Right ventricle myocardium superior (tissue), 1 donor: ENCODE results near the gene TMEM51. TPM values are rescaled to one million over a fixed set of nuclear protein-coding genes. Genes with fewer than 3 reads are reported as not detected.

Experiments used
- ATAC-seq: fragments of 200-7000 bp; cut with Tn5 transposase; one replicate; pipeline ENCODE4 v1.9.1; 2020; ENCODE audit warnings: mild to moderate bottlenecking; ENCODE audit not compliant: poor library complexity
- DNase-seq: peaks from one replicate; pipeline ENCODE4 v3.0.0-alpha.2; 2020
- intact Hi-C: fragments of 100-400 bp; cut with DNase I; formaldehyde crosslinking; loops from one replicate; pipeline ENCODE4 v1.11.2; 2022
- total RNA-seq: library from RNA; stranded (reverse); fragmentation: NEBNext Ultra II Directional; extraction: Animal tissue kit (Norgen Biotek cat#: 25700); gene quantifications from one replicate; pipeline ENCODE4 v1.2.1, GENCODE V29; 2021
- donor health status: DM: no; HTN: yes; CAD: no; lungs with severe emphysema.

The TMEM51 gene
- total RNA-seq, 1 donor from 2014 or later, result 3.4 TPM

DNA sequence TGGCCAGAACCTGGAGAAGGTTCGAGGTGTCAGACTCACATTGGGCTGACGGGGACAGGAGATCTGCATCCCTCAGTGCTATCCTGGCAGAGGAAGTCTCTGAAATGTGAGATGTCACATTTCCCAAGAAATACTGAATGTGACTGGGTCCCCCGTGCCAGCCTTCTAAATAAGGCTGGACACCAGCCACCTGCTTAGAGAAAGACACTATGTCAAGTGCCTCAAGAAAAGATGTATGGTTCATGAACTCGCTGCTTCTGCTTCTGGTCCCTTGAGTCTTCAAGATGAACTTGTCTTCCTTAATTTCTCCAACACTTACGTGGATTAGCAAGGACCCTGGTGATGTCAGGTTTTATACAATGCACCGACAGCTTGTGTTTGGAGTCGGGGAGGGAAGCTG lies 51.4 kb downstream of the TMEM51 start:
- ATAC-seq, result no peak
- intact Hi-C loops, result no loop called here

DNA sequence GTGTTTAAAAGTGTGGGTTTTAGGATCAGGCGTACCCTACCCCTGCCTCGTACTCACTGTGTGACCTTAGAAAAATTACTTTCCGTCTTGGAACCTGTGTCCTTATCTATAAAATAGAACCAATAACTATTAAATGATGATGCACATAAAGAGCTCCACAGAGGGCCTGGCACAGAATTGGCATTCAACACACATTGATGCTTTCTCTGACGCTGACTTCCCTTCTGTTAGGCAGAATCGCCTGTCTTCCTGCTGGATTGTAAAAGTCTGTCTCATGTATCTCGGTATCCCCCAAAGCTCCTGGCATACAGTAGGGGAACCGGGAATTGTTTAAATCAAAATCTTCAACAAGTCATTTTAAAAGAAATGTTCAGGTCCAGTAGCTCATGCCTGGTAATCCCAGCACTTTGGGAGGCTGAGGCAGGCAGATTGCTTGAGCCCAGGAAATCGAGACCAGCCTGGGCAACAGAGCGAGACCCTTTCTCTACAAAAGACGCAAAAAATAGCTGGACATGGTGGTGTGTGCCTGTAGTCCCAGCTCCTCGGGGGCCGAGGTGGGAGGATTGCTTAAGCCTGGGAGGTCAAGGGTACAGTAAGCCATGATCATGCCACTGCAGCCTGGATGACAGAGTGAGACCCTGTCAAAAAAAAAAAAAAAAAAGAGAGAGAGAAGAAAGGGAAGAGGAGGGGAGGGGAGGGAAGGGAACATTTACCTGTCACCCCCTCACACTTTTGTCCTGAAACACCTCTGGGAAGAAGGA lies 52.2 kb downstream of the TMEM51 start:
- intact Hi-C loops, result no loop called here
- no peak for ATAC-seq
- DNase-seq, result no peak

More for the DNA sequence above, 51.4 kb downstream of the TMEM51 start:
- DNase-seq, result no peak

DNA sequence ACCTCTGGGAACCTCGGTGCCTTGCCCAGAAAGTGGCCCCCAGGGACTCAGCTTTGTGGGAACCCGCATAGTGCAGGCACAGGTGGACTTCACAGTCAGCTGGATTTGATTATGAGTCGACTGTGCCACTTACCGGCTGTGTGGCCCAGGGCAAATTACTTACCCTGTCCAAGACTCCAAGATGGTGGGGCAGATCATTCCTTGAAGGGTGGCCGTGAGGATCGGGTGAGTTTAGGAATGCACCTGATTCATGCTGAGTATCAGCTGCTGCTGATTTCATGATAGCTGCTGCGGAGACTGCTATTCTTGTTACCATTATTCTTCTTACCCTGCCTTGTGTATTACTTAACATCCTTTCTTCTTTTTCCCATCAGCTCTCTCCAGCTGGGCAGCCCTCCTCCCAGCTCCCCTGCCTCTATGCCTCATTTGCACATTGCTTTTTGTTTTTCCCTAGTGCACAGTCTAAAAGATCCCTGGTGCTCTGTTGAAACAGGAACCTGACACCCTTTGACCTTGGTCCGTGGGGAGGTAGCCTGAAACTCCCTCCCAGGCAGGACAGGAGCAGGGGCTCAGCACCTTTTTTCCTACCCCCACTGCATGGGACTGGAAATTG lies 53.0 kb downstream of the TMEM51 start:
- intact Hi-C loops, result no loop called here
- no peak for DNase-seq
- ATAC-seq, result no peak

DNA sequence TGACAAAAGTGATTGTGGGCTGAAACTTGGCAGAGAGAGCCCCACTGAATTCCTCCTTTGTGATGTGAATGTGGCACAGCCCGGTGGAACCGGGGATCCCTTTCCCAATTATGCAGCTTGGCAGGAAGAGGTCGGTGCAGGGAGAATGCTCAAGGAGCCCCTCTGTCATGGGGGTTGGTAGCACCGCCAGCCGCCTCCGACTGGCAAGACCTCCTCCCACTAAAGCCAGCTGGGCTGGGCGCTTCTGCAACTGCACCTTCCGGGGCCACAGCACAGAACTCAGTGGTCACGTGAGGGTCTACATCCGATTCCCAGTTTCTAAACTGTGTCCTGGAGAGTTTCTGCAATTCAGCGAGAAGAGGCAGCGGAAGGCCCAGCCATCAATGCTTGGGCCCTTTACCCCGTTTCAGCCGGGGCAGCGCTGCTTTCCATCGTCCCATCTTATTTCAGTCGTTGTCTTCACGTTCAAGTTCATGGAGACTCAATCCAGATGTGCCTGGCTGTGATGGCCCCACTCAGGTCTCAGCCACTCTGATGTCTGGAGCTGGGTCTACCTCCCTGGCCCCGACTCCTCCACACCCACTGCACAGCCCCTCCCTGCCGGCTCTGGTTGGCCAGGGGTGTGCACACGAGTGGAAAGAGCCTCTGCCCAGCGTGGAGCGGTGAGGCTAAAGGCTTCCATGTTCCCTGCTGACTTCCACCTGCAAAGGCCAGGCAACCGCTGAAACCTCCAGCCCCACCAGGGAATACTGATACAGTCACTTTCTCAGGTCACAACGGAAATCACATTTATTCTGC lies 53.7 kb downstream of the TMEM51 start:
- intact Hi-C loops, result no loop called here
- ATAC-seq, result no peak
- DNase-seq, result no peak

GRCh38 chr1:15207829-15208429 lies 54.4 kb downstream of the TMEM51 start:
- intact Hi-C loops, result no loop called here

DNA sequence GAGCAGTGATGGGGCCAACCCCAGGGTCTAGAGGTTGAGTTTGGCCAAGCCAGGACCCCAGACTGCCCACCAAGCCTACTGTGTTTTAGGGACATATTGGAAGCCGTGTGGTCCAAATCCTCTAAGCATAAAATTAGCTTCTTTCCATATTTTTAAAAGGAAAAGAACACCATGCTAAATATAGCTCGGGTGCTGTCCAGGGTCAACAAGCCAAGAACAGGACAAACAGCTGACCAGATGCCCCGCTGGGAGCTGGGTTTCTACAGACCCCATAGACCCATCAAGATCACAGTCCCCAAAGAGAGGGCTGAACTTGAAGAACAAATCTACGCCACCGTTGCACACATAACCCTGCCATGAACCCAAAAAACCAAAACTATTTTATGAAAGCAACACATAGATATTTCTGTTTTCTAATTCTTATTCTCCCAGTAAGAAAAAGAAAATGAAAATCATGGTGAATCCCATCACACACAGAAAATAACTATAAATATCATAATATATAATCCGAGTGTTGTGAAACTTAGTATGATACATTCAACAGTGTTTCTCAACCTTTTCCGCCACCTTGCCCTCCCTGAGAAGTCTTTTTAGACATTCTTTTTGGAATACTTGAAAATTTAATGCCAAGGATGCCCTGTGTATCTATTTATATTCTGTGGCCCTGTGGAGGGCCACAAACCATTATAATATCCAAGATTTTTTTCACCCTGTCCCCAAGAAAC lies 57.3 kb downstream of the TMEM51 start:
- intact Hi-C loops, result no loop called here

More at GRCh38 chr1:15207829-15208429, 54.4 kb downstream of the TMEM51 start:
- ATAC-seq (no peak), DNase-seq (no peak)

GRCh38 chr1:15211424-15211823 lies 57.9 kb downstream of the TMEM51 start:
- no peak for DNase-seq
- intact Hi-C loops, result no loop called here
- no peak for ATAC-seq

More for the DNA sequence above, 57.3 kb downstream of the TMEM51 start:
- ATAC-seq (peak; percentile 36), DNase-seq (no peak)

DNA sequence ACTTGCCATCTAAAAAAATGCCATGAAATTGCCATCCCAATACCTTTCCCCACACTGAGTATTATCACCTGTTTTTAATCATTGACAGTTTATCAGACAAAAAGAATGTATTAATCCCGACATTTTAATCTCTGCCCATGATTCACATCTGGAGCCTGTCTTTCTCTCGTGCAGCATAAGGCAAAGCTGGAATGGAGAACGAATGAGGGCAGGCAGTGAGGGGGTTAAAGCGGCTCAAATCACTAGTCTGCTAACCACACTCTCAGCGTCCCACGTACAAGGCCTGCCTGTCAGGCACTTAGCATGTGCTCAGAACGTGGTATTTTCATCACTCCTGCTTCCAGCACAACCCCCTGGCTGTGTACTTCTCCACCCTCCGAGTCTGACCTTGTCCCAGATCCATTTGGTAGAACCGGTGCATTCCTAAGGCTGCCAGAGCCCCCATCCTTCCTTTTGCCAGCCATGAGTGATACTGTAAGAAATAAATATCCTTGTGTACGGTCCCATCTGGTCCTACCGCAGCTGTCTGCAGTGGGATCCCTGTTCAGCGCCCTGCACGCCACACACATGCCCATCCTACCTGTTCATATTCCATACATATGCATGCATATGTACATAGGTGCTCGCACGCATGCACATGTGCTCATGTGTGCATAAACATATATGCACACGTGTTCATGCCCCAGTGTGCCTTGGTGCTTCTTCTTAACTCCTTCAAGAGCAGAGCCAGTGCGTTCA lies 58.8 kb downstream of the TMEM51 start:
- intact Hi-C loops, result no loop called here
- DNase-seq (no peak), ATAC-seq (no peak)

GRCh38 chr1:15212954-15213291 lies 59.4 kb downstream of the TMEM51 start:
- DNase-seq (no peak), ATAC-seq (no peak)
- intact Hi-C loops, result no loop called here

- intact Hi-C loops, result no loop called here
- DNase-seq (no peak), ATAC-seq (no peak)
Measured at GRCh38 chr1:15213341-15213821, 59.8 kb downstream of the TMEM51 start.

DNA sequence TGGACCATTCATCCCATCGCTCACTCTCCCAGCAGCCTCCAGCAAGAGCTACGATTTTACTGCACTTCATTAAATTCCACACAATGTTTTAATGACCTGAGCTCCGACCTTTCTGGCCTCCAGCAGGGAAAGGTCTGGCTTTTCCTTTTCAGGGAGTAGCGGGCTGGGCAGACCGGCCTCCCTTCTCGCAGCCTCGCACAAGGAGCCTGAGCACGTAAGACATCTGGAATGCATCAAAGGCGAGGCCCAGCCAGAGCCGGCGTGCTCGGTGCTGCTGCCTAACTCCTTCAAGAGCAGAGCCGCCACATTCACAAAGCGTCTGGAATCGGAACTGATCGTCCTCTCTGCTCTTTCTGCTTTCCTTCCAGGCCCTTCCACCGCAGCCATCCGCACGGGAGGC lies 61.0 kb downstream of the TMEM51 start:
- ATAC-seq, result no peak
- intact Hi-C loops, result no loop called here
- DNase-seq, result peak; percentile 53

- DNase-seq, result no peak
- no peak for ATAC-seq
- intact Hi-C loops, result no loop called here
Measured at GRCh38 chr1:15215116-15215515, 61.6 kb downstream of the TMEM51 start.

DNA sequence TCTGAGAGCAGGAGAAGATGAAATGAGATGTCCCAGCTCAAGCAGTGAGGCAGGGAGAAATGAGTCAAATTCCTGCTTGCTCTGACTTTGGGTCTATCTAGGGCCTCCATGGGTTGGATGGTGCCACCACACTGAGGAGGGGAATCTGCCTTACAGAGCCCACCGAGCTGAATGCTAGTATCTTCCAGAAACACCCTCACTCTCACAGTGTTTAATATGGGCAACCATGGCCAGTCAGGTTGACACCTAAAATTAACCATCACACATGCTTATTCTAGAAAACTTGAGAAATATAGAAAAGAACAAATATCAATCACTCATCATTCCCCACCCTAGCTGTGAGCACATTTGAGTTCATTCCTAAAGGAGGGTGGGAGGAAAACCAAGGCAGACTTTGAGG lies 64.1 kb downstream of the TMEM51 start:
- intact Hi-C loops, result no loop called here
- DNase-seq (no peak), ATAC-seq (no peak)

- intact Hi-C loops, result no loop called here
- ATAC-seq (no peak), DNase-seq (no peak)
Measured at GRCh38 chr1:15218287-15219279, 65.0 kb downstream of the TMEM51 start.

- ATAC-seq, result no peak
- no peak for DNase-seq
- intact Hi-C loops, result no loop called here
Measured at GRCh38 chr1:15219280-15220023, 65.9 kb downstream of the TMEM51 start.

DNA sequence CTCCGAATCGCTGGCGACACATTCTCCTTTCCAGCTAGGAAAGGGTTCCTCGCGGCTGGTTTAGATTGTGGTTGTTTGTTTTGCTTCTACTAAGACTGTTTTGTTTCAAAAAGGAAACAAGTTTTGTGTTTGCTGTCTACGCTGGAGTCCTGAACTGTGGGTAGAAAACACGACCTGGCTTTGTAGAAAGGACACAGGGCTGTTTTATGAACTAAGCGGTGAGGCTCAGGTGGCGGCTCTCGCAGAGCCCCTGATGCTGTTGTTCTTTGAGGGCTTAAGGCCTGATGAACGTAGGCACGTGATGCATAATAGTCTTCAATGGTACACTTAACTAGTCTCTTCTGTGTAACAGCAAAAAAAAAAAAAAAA lies 66.5 kb downstream of the TMEM51 start:
- no peak for DNase-seq

More for the DNA sequence above, 66.5 kb downstream of the TMEM51 start:
- ATAC-seq, result no peak
- intact Hi-C loops, result no loop called here
